HAP-1 (cell line): ENCODE results near the gene NETO1.

Experiments
- DNase-seq, 2 experiments: peaks; one replicate each; pipeline ENCODE4 v3.0.0-alpha.2; 2016 to 2020; ENCODE audit warnings: low spot score in 2 of 2
- H3K27me3 ChIP-seq: fragments of 250-450 bp; sonication (Bioruptor Pico); 2 replicates; pipeline ENCODE4 v1.5.1; 2020; ENCODE audit warnings: low read depth, mild to moderate bottlenecking, moderate library complexity
- H3K36me3 ChIP-seq: fragments of 250-450 bp; sonication (Bioruptor Pico); replicated peaks from 2 replicates; pipeline ENCODE4 v1.5.1; 2020; ENCODE audit warnings: mild to moderate bottlenecking
- H3K4me1 ChIP-seq: fragments of 250-450 bp; sonication (Bioruptor Pico); 2 replicates; pipeline ENCODE4 v1.5.1; 2020; ENCODE audit warnings: mild to moderate bottlenecking
- H3K4me3 ChIP-seq: fragments of 250-450 bp; sonication (Bioruptor Pico); 2 replicates; pipeline ENCODE4 v1.5.1; 2020; ENCODE audit warnings: mild to moderate bottlenecking, moderate library complexity
- H3K9me3 ChIP-seq: fragments of 250-450 bp; sonication (Bioruptor Pico); 2 replicates; pipeline ENCODE4 v1.5.1; 2020; ENCODE audit warnings: mild to moderate bottlenecking, moderate library complexity
- in situ Hi-C: fragments of 300-500 bp; cut with MboI; formaldehyde crosslinking; loops from 3 replicates; pipeline ENCODE4 v1.14.3; 2020; ENCODE audit warnings: low sequenced_read_pairs, inconsistent platforms, mixed read lengths

The NETO1 gene

GRCh38 chr18:72867746-72868584 lies at the start of gene NETO1:
Gene NETO1, minus strand, starts transcription at chr18:72867987. Its CDS starts 696 bp downstream, at chr18:72867291.
- no peak within 1 kb of the TSS for H3K4me3 ChIP-seq
- no peak for DNase-seq
- no peaks in the 10 kb centered on the region for H3K4me1 ChIP-seq
- H3K9me3 ChIP-seq = no peaks in the 10 kb centered on the region
- no peaks in the 10 kb centered on the region for H3K36me3 ChIP-seq
- no peaks in the 10 kb centered on the region for H3K27me3 ChIP-seq
- in situ Hi-C loops = no loop called here

- in situ Hi-C loops = no loop called here
- no peak for DNase-seq
- H3K4me1 ChIP-seq = no peaks in the 10 kb centered on the region
- H3K27me3 ChIP-seq = no peaks in the 10 kb centered on the region
- H3K4me3 ChIP-seq = no peak overlapping the region
- no peaks in the 10 kb centered on the region for H3K36me3 ChIP-seq
- H3K9me3 ChIP-seq = 0 out of 2 replicates have a peak, but pooled peaks cover 2% of the 10 kb centered on the region
These were observed 42.3 kb upstream of the NETO1 start for GRCh38 chr18:72910045-72910444.

GRCh38 chr18:72908181-72908580 lies 40.4 kb upstream of the NETO1 start:
- no peak overlapping the region for H3K4me3 ChIP-seq
- no peaks in the 10 kb centered on the region for H3K36me3 ChIP-seq
- no peak for DNase-seq
- in situ Hi-C loops = no loop called here
- no peaks in the 10 kb centered on the region for H3K27me3 ChIP-seq
- no peaks in the 10 kb centered on the region for H3K4me1 ChIP-seq
- 0 out of 2 replicates have a peak, but pooled peaks cover 2% of the 10 kb centered on the region for H3K9me3 ChIP-seq

GRCh38 chr18:72903033-72903432 lies 35.2 kb upstream of the NETO1 start:
- in situ Hi-C loops = no loop called here
- Histone ChIP-seq H3K36me3 (no peaks in the 10 kb centered on the region), H3K9me3 (no peaks in the 10 kb centered on the region), H3K27me3 (no peaks in the 10 kb centered on the region), H3K4me1 (no peaks in the 10 kb centered on the region), H3K4me3 (no peak overlapping the region)
- no peak for DNase-seq

- H3K27me3 ChIP-seq = no peaks in the 10 kb centered on the region
- H3K4me3 ChIP-seq = no peak overlapping the region
- no peaks in the 10 kb centered on the region for H3K4me1 ChIP-seq
- in situ Hi-C loops = no loop called here
- H3K9me3 ChIP-seq = no peaks in the 10 kb centered on the region
- no peaks in the 10 kb centered on the region for H3K36me3 ChIP-seq
- no peak for DNase-seq
These were observed 31.6 kb upstream of the NETO1 start for GRCh38 chr18:72899338-72899737.

GRCh38 chr18:72898870-72899269 lies 31.1 kb upstream of the NETO1 start:
- Histone ChIP-seq H3K4me3 (no peak overlapping the region), H3K4me1 (no peaks in the 10 kb centered on the region), H3K27me3 (no peaks in the 10 kb centered on the region), H3K9me3 (no peaks in the 10 kb centered on the region), H3K36me3 (no peaks in the 10 kb centered on the region)
- in situ Hi-C loops = no loop called here
- no peak for DNase-seq

- no peaks in the 10 kb centered on the region for H3K4me1 ChIP-seq
- DNase-seq = no peak
- H3K27me3 ChIP-seq = no peaks in the 10 kb centered on the region
These were observed 27.8 kb upstream of the NETO1 start for GRCh38 chr18:72895548-72895947.

GRCh38 chr18:72878561-72878960 lies 10.8 kb upstream of the NETO1 start:
- Histone ChIP-seq H3K36me3 (no peaks in the 10 kb centered on the region), H3K4me3 (no peak overlapping the region), H3K4me1 (no peaks in the 10 kb centered on the region), H3K9me3 (no peaks in the 10 kb centered on the region), H3K27me3 (no peaks in the 10 kb centered on the region)
- in situ Hi-C loops = no loop called here
- no peak for DNase-seq

More at GRCh38 chr18:72895548-72895947, 27.8 kb upstream of the NETO1 start:
- H3K9me3 ChIP-seq = no peaks in the 10 kb centered on the region
- in situ Hi-C loops = no loop called here
- H3K36me3 ChIP-seq = no peaks in the 10 kb centered on the region
- H3K4me3 ChIP-seq = no peak overlapping the region

- Histone ChIP-seq H3K9me3 (no peaks in the 10 kb centered on the region), H3K36me3 (no peaks in the 10 kb centered on the region), H3K4me1 (no peaks in the 10 kb centered on the region), H3K4me3 (no peak overlapping the region), H3K27me3 (no peaks in the 10 kb centered on the region)
- in situ Hi-C loops = no loop called here
- DNase-seq = no peak
These were observed 10.4 kb upstream of the NETO1 start for GRCh38 chr18:72878143-72878542.

- H3K36me3 ChIP-seq = no peaks in the 10 kb centered on the region
- H3K27me3 ChIP-seq = no peaks in the 10 kb centered on the region
- no peak for DNase-seq
- no peaks in the 10 kb centered on the region for H3K9me3 ChIP-seq
- no peaks in the 10 kb centered on the region for H3K4me1 ChIP-seq
- no peak overlapping the region for H3K4me3 ChIP-seq
- in situ Hi-C loops = no loop called here
These were observed 3.3 kb upstream of the NETO1 start for GRCh38 chr18:72871091-72871490.

GRCh38 chr18:72869226-72870185 lies 1.7 kb upstream of the NETO1 start:
- H3K36me3 ChIP-seq = no peaks in the 10 kb centered on the region
- H3K4me3 ChIP-seq = no peak overlapping the region
- no peaks in the 10 kb centered on the region for H3K4me1 ChIP-seq
- DNase-seq = no peak
- H3K27me3 ChIP-seq = no peaks in the 10 kb centered on the region
- no peaks in the 10 kb centered on the region for H3K9me3 ChIP-seq
- in situ Hi-C loops = no loop called here

GRCh38 chr18:72868585-72869225 lies 918 bp upstream of the NETO1 start:
- Histone ChIP-seq H3K36me3 (no peaks in the 10 kb centered on the region), H3K4me1 (no peaks in the 10 kb centered on the region), H3K9me3 (no peaks in the 10 kb centered on the region), H3K4me3 (no peak overlapping the region), H3K27me3 (no peaks in the 10 kb centered on the region)
- in situ Hi-C loops = no loop called here
- no peak for DNase-seq

GRCh38 chr18:72866901-72867745 lies 664 bp downstream of the NETO1 start:
- in situ Hi-C loops = no loop called here
- no peaks in the 10 kb centered on the region for H3K27me3 ChIP-seq
- no peaks in the 10 kb centered on the region for H3K36me3 ChIP-seq
- DNase-seq = no peak
- no peak overlapping the region for H3K4me3 ChIP-seq
- H3K4me1 ChIP-seq = no peaks in the 10 kb centered on the region
- no peaks in the 10 kb centered on the region for H3K9me3 ChIP-seq
